Fibroblast of lung (primary cell): Measurements from ENCODE around the gene SH3PXD2A.

Source experiments
- CTCF ChIP-seq, 2 donors: IDR thresholded peaks in 1 of 2; conservative IDR thresholded peaks in 1 of 2; 1 replicate in 1 of 2; 2 replicates in 1 of 2; pipeline ENCODE4 v1.5.1; 2011 to 2012; ENCODE audit warnings: low read length in 2 of 2, control low read depth in 1 of 2, inconsistent platforms in 1 of 2, low read depth in 1 of 2, mild to moderate bottlenecking in 1 of 2
- EZH2 ChIP-seq: IDR thresholded peaks from 2 replicates; pipeline ENCODE4 v1.5.1; 2012; ENCODE audit warnings: low read length, control low read depth, mild to moderate bottlenecking; ENCODE audit errors: missing control alignments

- no peak for TF ChIP-seq CTCF (conservative IDR thresholded peaks at IDR 0.05 in 1 of 2, IDR thresholded peaks at IDR 0.05 in 1 of 2; ENCODE audit: low read depth in 1 of 2, low read length in 2 of 2)
- no peak for TF ChIP-seq EZH2
These were observed 305.1 kb downstream of the SH3PXD2A start for GRCh38 chr10:103550229-103550628.
